Upper lobe of left lung (tissue), 4 donors: ENCODE measurements around the gene GRM6.

Experiments used
- EP300 ChIP-seq, 4 donors: sonication (generic); formaldehyde crosslinking; IDR thresholded peaks; one replicate each; pipeline ENCODE4 v1.5.1; 2017; ENCODE audit warnings: antibody characterized with exemption in 4 of 4, control low read depth in 2 of 4
- POLR2A ChIP-seq, 4 donors: fragments of 450-650 bp; IDR thresholded peaks; one replicate each; pipeline ENCODE4 v1.5.1; 2016 to 2017; ENCODE audit warnings: antibody characterized with exemption in 4 of 4, mild to moderate bottlenecking in 2 of 4
- POLR2AphosphoS5 ChIP-seq, 2 donors: sonication (generic); formaldehyde crosslinking; IDR thresholded peaks; one replicate each; pipeline ENCODE4 v1.5.1; 2017; ENCODE audit warnings: antibody characterized with exemption in 2 of 2
- TF ChIP-seq, protein P1 (sequence below), 6 experiments: fragments of 450-650 bp in 4 of 6; fragments of 200-600 bp in 2 of 6; sonication (generic) in 2 of 6; IDR thresholded peaks; one replicate each; pipeline ENCODE4 v1.5.1; 2016 to 2019; ENCODE audit warnings: antibody characterized with exemption in 6 of 6

DNA sequence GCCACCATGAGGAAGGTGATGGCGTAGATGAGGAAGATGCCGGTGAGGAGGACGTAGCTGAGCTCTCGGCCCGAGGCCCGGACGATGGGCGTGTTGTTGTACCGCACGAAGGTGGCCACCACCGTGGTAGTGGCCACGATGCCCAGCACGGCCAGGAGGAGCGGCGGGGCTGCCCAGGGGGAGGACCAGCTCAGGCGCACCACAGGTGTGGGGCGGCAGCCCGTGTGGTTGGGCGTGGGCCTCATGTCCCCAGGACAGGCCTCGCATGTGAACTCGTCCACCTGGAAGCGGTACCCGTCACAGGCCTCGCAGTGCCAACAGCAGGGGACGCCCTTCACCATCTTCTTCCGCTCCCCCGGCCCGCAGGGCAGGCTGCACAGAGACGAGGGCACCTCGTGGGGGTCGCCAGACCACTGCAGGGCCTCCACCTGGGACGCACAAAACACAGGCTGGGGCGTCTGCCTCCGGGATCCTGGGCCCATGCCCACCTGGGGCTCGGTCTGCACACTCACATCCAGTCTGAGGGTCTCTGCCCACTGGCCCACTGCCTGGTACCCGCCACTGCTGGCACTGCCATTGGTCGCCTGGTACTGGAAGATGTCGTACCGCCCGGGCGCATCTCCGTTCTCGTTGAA lies 8.7 kb downstream of the GRM6 start:
- TF ChIP-seq, protein P1, sequence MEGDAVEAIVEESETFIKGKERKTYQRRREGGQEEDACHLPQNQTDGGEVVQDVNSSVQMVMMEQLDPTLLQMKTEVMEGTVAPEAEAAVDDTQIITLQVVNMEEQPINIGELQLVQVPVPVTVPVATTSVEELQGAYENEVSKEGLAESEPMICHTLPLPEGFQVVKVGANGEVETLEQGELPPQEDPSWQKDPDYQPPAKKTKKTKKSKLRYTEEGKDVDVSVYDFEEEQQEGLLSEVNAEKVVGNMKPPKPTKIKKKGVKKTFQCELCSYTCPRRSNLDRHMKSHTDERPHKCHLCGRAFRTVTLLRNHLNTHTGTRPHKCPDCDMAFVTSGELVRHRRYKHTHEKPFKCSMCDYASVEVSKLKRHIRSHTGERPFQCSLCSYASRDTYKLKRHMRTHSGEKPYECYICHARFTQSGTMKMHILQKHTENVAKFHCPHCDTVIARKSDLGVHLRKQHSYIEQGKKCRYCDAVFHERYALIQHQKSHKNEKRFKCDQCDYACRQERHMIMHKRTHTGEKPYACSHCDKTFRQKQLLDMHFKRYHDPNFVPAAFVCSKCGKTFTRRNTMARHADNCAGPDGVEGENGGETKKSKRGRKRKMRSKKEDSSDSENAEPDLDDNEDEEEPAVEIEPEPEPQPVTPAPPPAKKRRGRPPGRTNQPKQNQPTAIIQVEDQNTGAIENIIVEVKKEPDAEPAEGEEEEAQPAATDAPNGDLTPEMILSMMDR (IDR thresholded peaks at IDR 0.05): no peak
- TF ChIP-seq POLR2A (IDR thresholded peaks at IDR 0.05) (no peak), POLR2AphosphoS5 (IDR thresholded peaks at IDR 0.05) (no peak), EP300 (IDR thresholded peaks at IDR 0.05) (no peak)
